Stomach smooth muscle (tissue), 2 donors: ENCODE measurements around the gene SPRED2.

ENCODE experiments used
- H3K27ac ChIP-seq: one replicate; pipeline ENCODE4 v1.7.0; 2013; ENCODE audit warnings: mild to moderate bottlenecking, low read length, inconsistent platforms
- H3K27me3 ChIP-seq, 2 donors: one replicate each; pipeline ENCODE4 v1.7.0; 2013; ENCODE audit warnings: low read length in 2 of 2; ENCODE audit not compliant: insufficient read depth in 2 of 2, control insufficient read depth in 1 of 2
- H3K36me3 ChIP-seq, 2 donors: one replicate each; pipeline ENCODE4 v1.7.0; 2013; ENCODE audit warnings: low read length in 2 of 2; ENCODE audit not compliant: control insufficient read depth in 2 of 2, insufficient read depth in 2 of 2
- H3K4me1 ChIP-seq: one replicate; pipeline ENCODE4 v1.7.0; 2013; ENCODE audit warnings: low read length; ENCODE audit not compliant: control insufficient read depth, insufficient read depth
- H3K4me3 ChIP-seq, 2 donors: one replicate each; pipeline ENCODE4 v1.7.0; 2013; ENCODE audit warnings: low read length in 2 of 2
- H3K9ac ChIP-seq, 2 donors: one replicate each; pipeline ENCODE4 v1.7.0; 2013; ENCODE audit warnings: low read length in 2 of 2, mild to moderate bottlenecking in 1 of 2
- H3K9me3 ChIP-seq, 2 donors: one replicate each; pipeline ENCODE4 v1.7.0; 2013; ENCODE audit warnings: low read length in 2 of 2; ENCODE audit not compliant: control insufficient read depth in 2 of 2
- donor health status: healthy.
- donor health status: Pancreatic carcinoma.

The SPRED2 gene

GRCh38 chr2:65383541-65384488 lies 48.6 kb downstream of the SPRED2 start:
- Histone ChIP-seq H3K9ac (peak overlapping the region in 1 of 2 donors; percentile 1), H3K4me1 (peaks cover 22% of the 10 kb centered on the region), H3K27ac (peak overlapping the region; percentile 49), H3K9me3 (no peaks in the 10 kb centered on the region), H3K27me3 (no peaks in the 10 kb centered on the region), H3K36me3 (no peaks in the 10 kb centered on the region), H3K4me3 (peak overlapping the region in 1 of 2 donors; percentile 64)

- Histone ChIP-seq H3K9ac (peak overlapping the region; percentile 1 to 21), H3K36me3 (no peaks in the 10 kb centered on the region), H3K4me1 (peaks cover 18% of the 10 kb centered on the region), H3K4me3 (peak overlapping the region; percentile 15 to 64), H3K27ac (peak overlapping the region; percentile 49), H3K9me3 (no peaks in the 10 kb centered on the region), H3K27me3 (no peaks in the 10 kb centered on the region)
These were observed 49.5 kb downstream of the SPRED2 start for GRCh38 chr2:65382776-65383357.

DNA sequence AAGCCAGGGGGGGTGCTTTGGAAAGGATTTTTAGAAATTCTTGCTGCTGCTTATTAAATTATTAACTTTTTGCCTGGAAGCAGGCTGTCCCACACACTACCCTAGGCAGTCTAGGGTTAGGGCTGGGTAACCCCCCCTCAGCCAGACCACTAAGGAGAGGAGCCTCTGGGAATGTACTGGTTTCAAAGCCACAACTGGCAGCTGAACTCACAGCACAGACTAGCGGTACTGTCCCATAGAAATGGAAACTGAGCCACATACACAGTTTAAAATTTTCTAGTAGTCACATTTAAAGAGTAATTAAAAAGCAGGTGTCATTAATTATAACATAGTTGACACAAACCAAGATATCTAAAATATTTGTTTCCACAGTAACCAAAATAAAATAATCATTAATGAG lies 50.1 kb downstream of the SPRED2 start:
- Histone ChIP-seq H3K27me3 (no peaks in the 10 kb centered on the region), H3K4me3 (peak overlapping the region in 1 of 2 donors; percentile 64), H3K4me1 (peaks cover 21% of the 10 kb centered on the region), H3K9me3 (no peaks in the 10 kb centered on the region), H3K36me3 (no peaks in the 10 kb centered on the region), H3K9ac (no peak overlapping the region), H3K27ac (peak overlapping the region; percentile 11)

- no peaks in the 10 kb centered on the region for H3K9me3 ChIP-seq
These were observed 50.8 kb downstream of the SPRED2 start for GRCh38 chr2:65381607-65382051.

GRCh38 chr2:65380255-65380654 lies 52.1 kb downstream of the SPRED2 start:
- no peaks in the 10 kb centered on the region for H3K27me3 ChIP-seq
- H3K9ac ChIP-seq = no peak overlapping the region
- no peak overlapping the region for H3K27ac ChIP-seq
- no peak overlapping the region for H3K4me3 ChIP-seq
- H3K9me3 ChIP-seq = no peaks in the 10 kb centered on the region
- peaks cover 21% of the 10 kb centered on the region for H3K4me1 ChIP-seq
- no peaks in the 10 kb centered on the region for H3K36me3 ChIP-seq

More at GRCh38 chr2:65381607-65382051, 50.8 kb downstream of the SPRED2 start:
- H3K27ac ChIP-seq = no peak overlapping the region
- H3K27me3 ChIP-seq = no peaks in the 10 kb centered on the region
- H3K4me3 ChIP-seq = no peak overlapping the region
- H3K36me3 ChIP-seq = no peaks in the 10 kb centered on the region
- H3K9ac ChIP-seq = no peak overlapping the region
- H3K4me1 ChIP-seq = peaks cover 21% of the 10 kb centered on the region

GRCh38 chr2:65379721-65380171 lies 52.7 kb downstream of the SPRED2 start:
- peaks cover 21% of the 10 kb centered on the region for H3K4me1 ChIP-seq
- H3K9me3 ChIP-seq = no peaks in the 10 kb centered on the region
- H3K27ac ChIP-seq = no peak overlapping the region
- no peaks in the 10 kb centered on the region for H3K27me3 ChIP-seq
- H3K36me3 ChIP-seq = no peaks in the 10 kb centered on the region
- no peak overlapping the region for H3K4me3 ChIP-seq
- no peak overlapping the region for H3K9ac ChIP-seq

DNA sequence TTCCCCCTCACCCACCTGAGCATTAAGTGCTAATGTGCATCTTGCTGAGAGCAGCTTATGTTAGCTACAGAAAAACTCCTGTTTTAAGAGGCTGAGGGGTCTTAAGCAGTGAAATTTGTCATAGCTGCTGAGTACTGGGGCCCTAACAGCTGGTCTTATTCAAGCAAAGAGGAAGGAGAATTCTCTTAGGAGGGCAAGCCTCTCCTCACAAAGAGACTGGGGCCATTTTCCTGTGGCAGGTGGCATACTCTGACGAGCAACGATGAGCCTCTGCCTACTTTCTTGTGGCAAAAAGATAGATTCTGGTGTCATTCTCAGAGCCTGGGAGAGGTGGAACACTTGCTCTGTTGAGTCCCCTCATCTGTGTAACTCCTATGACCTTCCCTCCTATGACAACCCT lies 53.2 kb downstream of the SPRED2 start:
- H3K27ac ChIP-seq = no peak overlapping the region
- H3K27me3 ChIP-seq = no peaks in the 10 kb centered on the region
- no peaks in the 10 kb centered on the region for H3K36me3 ChIP-seq
- no peak overlapping the region for H3K9ac ChIP-seq
- peaks cover 21% of the 10 kb centered on the region for H3K4me1 ChIP-seq
- H3K9me3 ChIP-seq = no peaks in the 10 kb centered on the region
- H3K4me3 ChIP-seq = no peak overlapping the region

GRCh38 chr2:65378290-65378689 lies 54.1 kb downstream of the SPRED2 start:
- H3K27me3 ChIP-seq = no peaks in the 10 kb centered on the region
- peaks cover 17% of the 10 kb centered on the region for H3K4me1 ChIP-seq
- no peak overlapping the region for H3K27ac ChIP-seq

GRCh38 chr2:65377556-65378192 lies 54.7 kb downstream of the SPRED2 start:
- Histone ChIP-seq H3K27me3 (no peaks in the 10 kb centered on the region), H3K9me3 (no peaks in the 10 kb centered on the region), H3K27ac (no peak overlapping the region), H3K9ac (no peak overlapping the region), H3K4me1 (peaks cover 10% of the 10 kb centered on the region), H3K36me3 (no peaks in the 10 kb centered on the region), H3K4me3 (no peak overlapping the region)

More at GRCh38 chr2:65378290-65378689, 54.1 kb downstream of the SPRED2 start:
- Histone ChIP-seq H3K9me3 (no peaks in the 10 kb centered on the region), H3K9ac (no peak overlapping the region), H3K4me3 (no peak overlapping the region), H3K36me3 (no peaks in the 10 kb centered on the region)

- H3K4me1 ChIP-seq = peaks cover 6% of the 10 kb centered on the region
- no peak overlapping the region for H3K27ac ChIP-seq
- H3K4me3 ChIP-seq = no peak overlapping the region
- peaks cover 0 to 2% of the 10 kb centered on the region in 2 donors for H3K36me3 ChIP-seq
- H3K9me3 ChIP-seq = no peaks in the 10 kb centered on the region
- H3K27me3 ChIP-seq = no peaks in the 10 kb centered on the region
- H3K9ac ChIP-seq = no peak overlapping the region
These were observed 56.7 kb downstream of the SPRED2 start for GRCh38 chr2:65375723-65376122.
